GM12891 (cell line): ENCODE data around the gene OXLD1.

Source experiments
- POLR2A ChIP-seq: IDR thresholded peaks from 2 replicates; pipeline ENCODE4 v1.6.1; 2011; ENCODE audit warnings: low read depth, low read length, control low read depth
- POLR2AphosphoS5 ChIP-seq: IDR thresholded peaks from 2 replicates; pipeline ENCODE4 v1.6.1; 2011; ENCODE audit warnings: low read depth, low read length, control low read depth

DNA sequence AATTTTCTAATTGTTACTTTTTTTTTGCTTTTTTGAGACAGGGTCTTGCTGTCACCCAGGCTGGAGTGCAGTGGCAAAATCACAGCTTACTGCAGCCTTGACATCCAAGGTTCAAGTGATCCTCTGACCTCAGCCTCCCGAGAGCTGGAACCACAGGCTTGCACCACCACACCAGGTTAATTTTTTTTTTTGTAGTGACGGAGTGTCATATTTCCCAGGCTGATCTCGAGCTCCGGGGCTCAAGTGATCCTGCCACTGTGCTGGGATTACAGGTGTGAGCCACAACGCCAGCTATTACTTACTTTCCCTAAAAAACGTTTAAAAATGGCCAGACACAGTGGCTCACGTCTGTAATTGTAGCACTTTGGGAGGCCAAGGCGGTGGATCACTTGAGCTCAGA, 36.1 kb downstream of the OXLD1 start:
- no peak for TF ChIP-seq POLR2AphosphoS5
- no peak for TF ChIP-seq POLR2A
